HL-60 (cell line): Measurements from ENCODE around the gene DAPP1.

Experiments
- DNase-seq, 2 experiments: peaks; one replicate each; pipeline ENCODE4 v3.0.0-alpha.2; 2010 to 2020; ENCODE audit warnings: low read depth in 1 of 2, low spot score in 1 of 2
- H3K27ac ChIP-seq: fragments of 250-450 bp; sonication (Bioruptor Pico); replicated peaks from 2 replicates; pipeline ENCODE4 v1.5.1; 2020; ENCODE audit warnings: mild to moderate bottlenecking, moderate library complexity
- H3K27me3 ChIP-seq: fragments of 250-450 bp; sonication (Bioruptor Pico); 2 replicates; pipeline ENCODE4 v1.5.1; 2021; ENCODE audit warnings: mild to moderate bottlenecking, moderate library complexity; ENCODE audit not compliant: insufficient read depth, poor library complexity, severe bottlenecking
- H3K4me3 ChIP-seq: replicated peaks from 2 replicates; pipeline ENCODE4 v1.5.1; 2011; ENCODE audit warnings: mild to moderate bottlenecking, control low read depth, low read length; ENCODE audit not compliant: insufficient read depth
- CTCF ChIP-seq: IDR thresholded peaks from one replicate; pipeline ENCODE4 v1.5.1; 2011; ENCODE audit warnings: low read length, control low read depth, inconsistent platforms; ENCODE audit not compliant: insufficient read depth
- GABPA ChIP-seq: IDR thresholded peaks from 2 replicates; pipeline ENCODE4 v1.6.1; 2012; ENCODE audit warnings: low read depth
- POLR2AphosphoS5 ChIP-seq: IDR thresholded peaks from 2 replicates; pipeline ENCODE4 v1.6.1; 2012; ENCODE audit warnings: low read depth
- REST ChIP-seq: IDR thresholded peaks from 2 replicates; pipeline ENCODE4 v1.6.1; 2012; ENCODE audit warnings: low read depth; ENCODE audit not compliant: insufficient replicate concordance
- SPI1 ChIP-seq: IDR thresholded peaks from 2 replicates; pipeline ENCODE4 v1.6.1; 2012; ENCODE audit warnings: low read depth, mild to moderate bottlenecking, borderline replicate concordance

The DAPP1 gene

GRCh38 chr4:99790796-99791617, 25.6 kb upstream of the DAPP1 start:
- Histone ChIP-seq H3K27me3 (no peaks in the 10 kb centered on the region), H3K4me3 (no peak overlapping the region), H3K27ac (no peak overlapping the region)
- DNase-seq = no peak
- TF ChIP-seq POLR2AphosphoS5 (no peak), GABPA (no peak), REST (no peak), SPI1 (no peak), CTCF (no peak)

GRCh38 chr4:99800332-99801004, 16.2 kb upstream of the DAPP1 start:
- no peak for DNase-seq
- no peak overlapping the region for H3K4me3 ChIP-seq
- TF ChIP-seq SPI1 = no peak
- TF ChIP-seq POLR2AphosphoS5 = no peak
- no peak for TF ChIP-seq CTCF
- no peak for TF ChIP-seq GABPA
- TF ChIP-seq REST = no peak
- H3K27me3 ChIP-seq = no peaks in the 10 kb centered on the region
- no peak overlapping the region for H3K27ac ChIP-seq

GRCh38 chr4:99801005-99801699, 15.5 kb upstream of the DAPP1 start:
- Histone ChIP-seq H3K27ac (no peak overlapping the region), H3K27me3 (no peaks in the 10 kb centered on the region), H3K4me3 (no peak overlapping the region)
- DNase-seq = no peak
- no peak for TF ChIP-seq GABPA
- no peak for TF ChIP-seq CTCF
- TF ChIP-seq REST = no peak
- TF ChIP-seq POLR2AphosphoS5 = no peak
- TF ChIP-seq SPI1 = no peak
